GM06990 (cell line): ENCODE data around the gene MYH7.

Source experiments
- DNase-seq: peaks from one replicate; pipeline ENCODE4 v3.0.0-alpha.2; 2011; ENCODE audit not compliant: insufficient read length; ENCODE audit errors: extremely low read depth
- H3K27me3 ChIP-seq: replicated peaks from 2 replicates; pipeline ENCODE4 v1.6.0; 2011; ENCODE audit warnings: low read length; ENCODE audit not compliant: control insufficient read depth, insufficient read depth
- H3K36me3 ChIP-seq: 2 replicates; pipeline ENCODE4 v1.5.1; 2011; ENCODE audit warnings: low read length; ENCODE audit not compliant: control insufficient read depth, insufficient read depth
- H3K4me3 ChIP-seq: replicated peaks from 2 replicates; pipeline ENCODE4 v1.5.1; 2011; ENCODE audit warnings: low read depth, mild to moderate bottlenecking, control low read depth, low read length
- CTCF ChIP-seq: IDR thresholded peaks from 2 replicates; pipeline ENCODE4 v1.5.1; 2011; ENCODE audit warnings: low read length, control low read depth, mild to moderate bottlenecking, inconsistent platforms; ENCODE audit not compliant: insufficient read depth, poor library complexity, severe bottlenecking

The MYH7 gene

GRCh38 chr14:23454445-23454856 is 19.0 kb upstream of the MYH7 start:
- Histone ChIP-seq H3K36me3 (no peaks in the 10 kb centered on the region), H3K27me3 (no peaks in the 10 kb centered on the region), H3K4me3 (no peak overlapping the region)
- no peak for TF ChIP-seq CTCF
- DNase-seq, result no peak

GRCh38 chr14:23452237-23452636 is 16.8 kb upstream of the MYH7 start:
- no peak for DNase-seq
- TF ChIP-seq CTCF, result no peak
- no peaks in the 10 kb centered on the region for H3K27me3 ChIP-seq

GRCh38 chr14:23450379-23450778 is 14.9 kb upstream of the MYH7 start:
- TF ChIP-seq CTCF, result no peak
- Histone ChIP-seq H3K36me3 (no peaks in the 10 kb centered on the region), H3K27me3 (no peaks in the 10 kb centered on the region), H3K4me3 (no peak overlapping the region)
- no peak for DNase-seq

More at GRCh38 chr14:23452237-23452636, 16.8 kb upstream of the MYH7 start:
- Histone ChIP-seq H3K36me3 (no peaks in the 10 kb centered on the region), H3K4me3 (no peak overlapping the region)

GRCh38 chr14:23449314-23449713 is 13.9 kb upstream of the MYH7 start:
- no peak for TF ChIP-seq CTCF
- H3K27me3 ChIP-seq, result no peaks in the 10 kb centered on the region
- no peak for DNase-seq
- H3K4me3 ChIP-seq, result no peak overlapping the region
- no peaks in the 10 kb centered on the region for H3K36me3 ChIP-seq

- no peaks in the 10 kb centered on the region for H3K36me3 ChIP-seq
- no peak overlapping the region for H3K4me3 ChIP-seq
- no peak for DNase-seq
- no peak for TF ChIP-seq CTCF
- H3K27me3 ChIP-seq, result no peaks in the 10 kb centered on the region
These were observed 12.2 kb upstream of the MYH7 start for GRCh38 chr14:23447361-23448350.
